HepG2 (cell line): ENCODE data around the gene JMJD1C. TPM values are rescaled to one million over a fixed set of nuclear protein-coding genes. Genes with fewer than 3 reads are reported as not detected.

Experiments used
- DMTF1 ChIP-seq: sonication (generic); formaldehyde crosslinking; IDR thresholded peaks from 2 replicates; pipeline ENCODE4 v1.4.0; 2020; ENCODE audit warnings: mild to moderate bottlenecking, missing genetic modification reagents
- FOXK2 ChIP-seq: fragments of 450-650 bp; IDR thresholded peaks from 2 replicates; pipeline ENCODE4 v1.6.1; 2016
- MIXL1 ChIP-seq: IDR thresholded peaks from 2 replicates; pipeline ENCODE4 v1.6.1; 2016
- RCOR2 ChIP-seq: IDR thresholded peaks from 2 replicates; pipeline ENCODE4 v1.6.1; 2016; ENCODE audit warnings: missing biosample characterization, missing genetic modification reagents
- USF2 ChIP-seq, 2 experiments: sonication (generic) in 1 of 2; formaldehyde crosslinking in 1 of 2; IDR thresholded peaks; 2 replicates each; pipeline versions ENCODE4 v1.5.1 to v1.6.1; 2011 to 2020; ENCODE audit warnings: borderline replicate concordance in 1 of 2, low read depth in 1 of 2, low read length in 1 of 2, mild to moderate bottlenecking in 1 of 2, missing genetic modification reagents in 1 of 2, moderate library complexity in 1 of 2
- ZNF331 ChIP-seq: sonication (generic); formaldehyde crosslinking; IDR thresholded peaks from 2 replicates; pipeline ENCODE4 v1.4.0; 2020; ENCODE audit warnings: missing genetic modification reagents
- polyA plus RNA-seq, 8 experiments: library from polyadenylated mRNA; depleted of rRNA in 3 of 8; stranded (reverse) in 7 of 8; unstranded in 1 of 8; fragments of >200 nt; fragmentation: Illumina TruSeq in 4 of 8; extraction: Trizol in 4 of 8; gene quantifications; 2 replicates each; pipeline versions ENCODE4 v1.2.1 to v1.2.3, GENCODE V29; 2011 to 2016; ENCODE audit warnings: low read depth in 4 of 8, missing spikeins in 1 of 8, mixed read lengths in 1 of 8; ENCODE audit not compliant: insufficient read depth in 1 of 8
- total RNA-seq, 5 experiments: library from RNA; depleted of rRNA; stranded (reverse); fragments of >200 nt; fragmentation: Illumina TruSeq; extraction: Trizol; gene quantifications; 2 replicates each; pipeline ENCODE4 v1.2.3, GENCODE V29; 2016; ENCODE audit warnings: low read depth in 1 of 5
- TF ChIP-seq, protein P1 (sequence below): sonication (generic); formaldehyde crosslinking; IDR thresholded peaks from 2 replicates; pipeline ENCODE4 v1.4.0; 2020; ENCODE audit warnings: missing genetic modification reagents
- TF ChIP-seq, protein P2 (sequence below): sonication (generic); formaldehyde crosslinking; IDR thresholded peaks from 2 replicates; pipeline ENCODE4 v1.8.0; 2022; ENCODE audit warnings: mild to moderate bottlenecking, missing genetic modification reagents
- TF ChIP-seq, protein P3 (sequence below): sonication (generic); formaldehyde crosslinking; IDR thresholded peaks from one replicate; pipeline ENCODE4 v1.5.1; 2020; ENCODE audit warnings: mild to moderate bottlenecking, missing genetic modification reagents; ENCODE audit errors: not compliant biosample characterization
- TF ChIP-seq, protein P4 (sequence below): IDR thresholded peaks from 2 replicates; pipeline ENCODE4 v1.6.1; 2016; ENCODE audit warnings: missing genetic modification reagents, missing compliant biosample characterization

JMJD1C gene
- total and polyA plus RNA-seq, 2 of the 13 experiments (the other 11 are each of a cell fraction or from before 2014, with no cell fraction given), result 42.3 to 42.7 TPM

DNA sequence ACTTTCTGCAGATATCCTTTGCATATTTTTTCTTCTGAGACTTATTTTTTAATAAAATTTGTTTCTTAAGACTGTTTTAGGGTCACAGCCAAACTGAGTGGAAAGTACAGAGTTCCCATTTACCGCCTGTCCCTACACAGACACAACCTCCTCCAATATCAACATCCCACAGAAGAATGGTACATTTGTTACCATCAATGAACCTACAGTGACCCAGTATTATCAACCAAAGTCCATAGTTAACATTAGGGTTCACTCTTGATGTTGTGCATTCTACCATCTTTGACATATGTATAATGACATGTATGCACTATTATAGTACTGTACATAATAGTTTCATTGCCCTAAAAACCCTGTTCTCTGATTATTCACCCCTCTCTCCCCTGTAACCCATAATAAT lies 40.8 kb upstream of the JMJD1C start (continued):
- TF ChIP-seq, protein P1, sequence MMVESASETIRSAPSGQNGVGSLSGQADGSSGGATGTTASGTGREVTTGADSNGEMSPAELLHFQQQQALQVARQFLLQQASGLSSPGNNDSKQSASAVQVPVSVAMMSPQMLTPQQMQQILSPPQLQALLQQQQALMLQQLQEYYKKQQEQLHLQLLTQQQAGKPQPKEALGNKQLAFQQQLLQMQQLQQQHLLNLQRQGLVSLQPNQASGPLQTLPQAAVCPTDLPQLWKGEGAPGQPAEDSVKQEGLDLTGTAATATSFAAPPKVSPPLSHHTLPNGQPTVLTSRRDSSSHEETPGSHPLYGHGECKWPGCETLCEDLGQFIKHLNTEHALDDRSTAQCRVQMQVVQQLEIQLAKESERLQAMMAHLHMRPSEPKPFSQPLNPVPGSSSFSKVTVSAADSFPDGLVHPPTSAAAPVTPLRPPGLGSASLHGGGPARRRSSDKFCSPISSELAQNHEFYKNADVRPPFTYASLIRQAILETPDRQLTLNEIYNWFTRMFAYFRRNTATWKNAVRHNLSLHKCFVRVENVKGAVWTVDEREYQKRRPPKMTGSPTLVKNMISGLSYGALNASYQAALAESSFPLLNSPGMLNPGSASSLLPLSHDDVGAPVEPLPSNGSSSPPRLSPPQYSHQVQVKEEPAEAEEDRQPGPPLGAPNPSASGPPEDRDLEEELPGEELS (CRISPR knock-in tag), result peak; percentile 44
- TF ChIP-seq, protein P2, sequence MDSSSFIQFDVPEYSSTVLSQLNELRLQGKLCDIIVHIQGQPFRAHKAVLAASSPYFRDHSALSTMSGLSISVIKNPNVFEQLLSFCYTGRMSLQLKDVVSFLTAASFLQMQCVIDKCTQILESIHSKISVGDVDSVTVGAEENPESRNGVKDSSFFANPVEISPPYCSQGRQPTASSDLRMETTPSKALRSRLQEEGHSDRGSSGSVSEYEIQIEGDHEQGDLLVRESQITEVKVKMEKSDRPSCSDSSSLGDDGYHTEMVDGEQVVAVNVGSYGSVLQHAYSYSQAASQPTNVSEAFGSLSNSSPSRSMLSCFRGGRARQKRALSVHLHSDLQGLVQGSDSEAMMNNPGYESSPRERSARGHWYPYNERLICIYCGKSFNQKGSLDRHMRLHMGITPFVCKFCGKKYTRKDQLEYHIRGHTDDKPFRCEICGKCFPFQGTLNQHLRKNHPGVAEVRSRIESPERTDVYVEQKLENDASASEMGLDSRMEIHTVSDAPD (CRISPR knock-in tag), result no peak
- TF ChIP-seq FOXK2, result peak; percentile 41; the same call in 1 of the 2 replicates
- TF ChIP-seq, protein P3, sequence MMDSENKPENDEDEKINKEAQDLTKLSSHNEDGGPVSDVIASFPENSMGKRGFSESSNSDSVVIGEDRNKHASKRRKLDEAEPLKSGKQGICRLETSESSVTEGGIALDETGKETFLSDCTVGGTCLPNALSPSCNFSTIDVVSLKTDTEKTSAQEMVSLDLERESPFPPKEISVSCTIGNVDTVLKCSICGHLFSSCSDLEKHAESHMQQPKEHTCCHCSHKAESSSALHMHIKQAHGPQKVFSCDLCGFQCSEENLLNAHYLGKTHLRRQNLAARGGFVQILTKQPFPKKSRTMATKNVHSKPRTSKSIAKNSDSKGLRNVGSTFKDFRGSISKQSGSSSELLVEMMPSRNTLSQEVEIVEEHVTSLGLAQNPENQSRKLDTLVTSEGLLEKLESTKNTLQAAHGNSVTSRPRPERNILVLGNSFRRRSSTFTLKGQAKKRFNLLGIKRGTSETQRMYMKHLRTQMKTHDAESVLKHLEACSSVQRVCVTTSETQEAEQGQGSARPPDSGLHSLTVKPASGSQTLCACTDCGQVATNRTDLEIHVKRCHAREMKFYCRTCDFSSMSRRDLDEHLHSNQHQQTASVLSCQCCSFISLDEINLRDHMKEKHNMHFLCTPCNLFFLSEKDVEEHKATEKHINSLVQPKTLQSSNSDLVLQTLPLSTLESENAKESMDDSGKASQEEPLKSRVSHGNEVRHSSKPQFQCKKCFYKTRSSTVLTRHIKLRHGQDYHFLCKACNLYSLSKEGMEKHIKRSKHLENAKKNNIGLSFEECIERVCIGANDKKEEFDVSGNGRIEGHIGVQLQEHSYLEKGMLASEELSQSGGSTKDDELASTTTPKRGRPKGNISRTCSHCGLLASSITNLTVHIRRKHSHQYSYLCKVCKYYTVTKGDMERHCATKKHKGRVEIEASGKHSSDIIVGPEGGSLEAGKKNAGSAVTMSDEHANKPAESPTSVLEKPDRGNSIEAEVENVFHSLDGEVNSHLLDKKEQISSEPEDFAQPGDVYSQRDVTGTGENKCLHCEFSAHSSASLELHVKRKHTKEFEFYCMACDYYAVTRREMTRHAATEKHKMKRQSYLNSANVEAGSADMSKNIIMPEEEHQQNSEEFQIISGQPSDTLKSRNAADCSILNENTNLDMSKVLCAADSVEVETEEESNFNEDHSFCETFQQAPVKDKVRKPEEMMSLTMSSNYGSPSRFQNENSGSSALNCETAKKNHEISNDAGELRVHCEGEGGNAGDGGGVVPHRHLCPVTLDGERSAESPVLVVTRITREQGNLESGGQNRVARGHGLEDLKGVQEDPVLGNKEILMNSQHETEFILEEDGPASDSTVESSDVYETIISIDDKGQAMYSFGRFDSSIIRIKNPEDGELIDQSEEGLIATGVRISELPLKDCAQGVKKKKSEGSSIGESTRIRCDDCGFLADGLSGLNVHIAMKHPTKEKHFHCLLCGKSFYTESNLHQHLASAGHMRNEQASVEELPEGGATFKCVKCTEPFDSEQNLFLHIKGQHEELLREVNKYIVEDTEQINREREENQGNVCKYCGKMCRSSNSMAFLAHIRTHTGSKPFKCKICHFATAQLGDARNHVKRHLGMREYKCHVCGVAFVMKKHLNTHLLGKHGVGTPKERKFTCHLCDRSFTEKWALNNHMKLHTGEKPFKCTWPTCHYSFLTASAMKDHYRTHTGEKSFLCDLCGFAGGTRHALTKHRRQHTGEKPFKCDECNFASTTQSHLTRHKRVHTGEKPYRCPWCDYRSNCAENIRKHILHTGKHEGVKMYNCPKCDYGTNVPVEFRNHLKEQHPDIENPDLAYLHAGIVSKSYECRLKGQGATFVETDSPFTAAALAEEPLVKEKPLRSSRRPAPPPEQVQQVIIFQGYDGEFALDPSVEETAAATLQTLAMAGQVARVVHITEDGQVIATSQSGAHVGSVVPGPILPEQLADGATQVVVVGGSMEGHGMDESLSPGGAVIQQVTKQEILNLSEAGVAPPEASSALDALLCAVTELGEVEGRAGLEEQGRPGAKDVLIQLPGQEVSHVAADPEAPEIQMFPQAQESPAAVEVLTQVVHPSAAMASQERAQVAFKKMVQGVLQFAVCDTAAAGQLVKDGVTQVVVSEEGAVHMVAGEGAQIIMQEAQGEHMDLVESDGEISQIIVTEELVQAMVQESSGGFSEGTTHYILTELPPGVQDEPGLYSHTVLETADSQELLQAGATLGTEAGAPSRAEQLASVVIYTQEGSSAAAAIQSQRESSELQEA (CRISPR knock-in tag), result no peak
- TF ChIP-seq RCOR2 (CRISPR knock-in tag), result peak; percentile 50; the same call in 1 of the 2 replicates
- TF ChIP-seq DMTF1 (CRISPR knock-in tag), result no peak
- peak; percentile 44; the same call in 1 of the 2 replicates for TF ChIP-seq ZNF331 (CRISPR knock-in tag)
- no peak for TF ChIP-seq USF2 (IDR thresholded peaks at IDR 0.05; ENCODE audit: low read depth, low read length)
- TF ChIP-seq USF2 (CRISPR knock-in tag; IDR thresholded peaks at IDR 0.05; ENCODE audit: borderline replicate concordance), result no peak
- TF ChIP-seq, protein P4, sequence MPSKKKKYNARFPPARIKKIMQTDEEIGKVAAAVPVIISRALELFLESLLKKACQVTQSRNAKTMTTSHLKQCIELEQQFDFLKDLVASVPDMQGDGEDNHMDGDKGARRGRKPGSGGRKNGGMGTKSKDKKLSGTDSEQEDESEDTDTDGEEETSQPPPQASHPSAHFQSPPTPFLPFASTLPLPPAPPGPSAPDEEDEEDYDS (CRISPR knock-in tag), result 0 out of 2 replicates have a peak, but pooled peaks have one; percentile 28
- peak; percentile 64 for TF ChIP-seq MIXL1 (CRISPR knock-in tag)
